Measurements from ENCODE around the gene PKLR. TPM values are rescaled to one million over a fixed set of nuclear protein-coding genes. Genes with fewer than 3 reads are reported as not detected.
A peak's percentile ranks its signal among the peaks of the same experiment; 100 is the strongest.

PKLR gene
- total RNA-seq, 1 experiment from 2014 or later = not detected

GRCh38 chr1:155324037-155324716, 22.9 kb upstream of the PKLR start:
- Mint-ChIP-seq H3K4me1 (peaks cover 36 to 38% of the 10 kb centered on the region in 2 experiments), H3K27me3 (ENCODE audit: low read depth) (no peaks in the 10 kb centered on the region; the same call in none of the 2 replicates), H3K36me3 (ENCODE audit: insufficient read depth in 1 of 3, low read depth in 3 of 3) (peaks cover 3 to 39% (median 34%) of the 10 kb centered on the region in 3 experiments; a peak in 6 of 7 replicates), H3K27ac (peak overlapping the region; percentile 44 to 70 (median 59); a peak in 3 of 7 replicates), H3K4me3 (peak overlapping the region; percentile 93 to 96), H3K9me3 (no peaks in the 10 kb centered on the region)
- DNase-seq = peak; percentile 95
- H3K9ac ChIP-seq (ENCODE audit: extremely low read depth, insufficient read length, low read length) = peak overlapping the region; percentile 39
- H3K18ac ChIP-seq (ENCODE audit: insufficient read length, low read depth, low read length) = peak overlapping the region; percentile 33
- no peak overlapping the region for H3K27ac ChIP-seq (ENCODE audit: insufficient read length, low read depth, low read length)
- H3K9me3 ChIP-seq (ENCODE audit: control insufficient read depth, low read depth, low read length) = no peaks in the 10 kb centered on the region
- no peak overlapping the region for H2BK5ac ChIP-seq (ENCODE audit: insufficient read length, low read length)
- no peak overlapping the region for H2AFZ ChIP-seq (ENCODE audit: low read length)
- H4K91ac ChIP-seq (ENCODE audit: insufficient read length, low read depth, low read length) = no peak overlapping the region
- H2BK20ac ChIP-seq (ENCODE audit: low read depth, low read length, poor library complexity, severe bottlenecking) = no peak overlapping the region
- no peak overlapping the region for H2BK120ac ChIP-seq (ENCODE audit: low read depth, low read length, poor library complexity, severe bottlenecking)
- no peak overlapping the region for H2BK12ac ChIP-seq (ENCODE audit: insufficient read length, low read depth, low read length)
- no peaks in the 10 kb centered on the region for H4K20me1 ChIP-seq (ENCODE audit: control insufficient read depth, insufficient read depth, insufficient read length)
- no peak overlapping the region for H3T11ph ChIP-seq (ENCODE audit: low read length)
- no peak overlapping the region for H4K8ac ChIP-seq (replicated peaks; ENCODE audit: insufficient read length, low read depth, low read length)
- peak overlapping the region; percentile 68 for H3K4me2 ChIP-seq (ENCODE audit: insufficient read depth, insufficient read length, low read length)
- no peak overlapping the region; the same call in 1 of the 2 replicates for H3K14ac ChIP-seq (ENCODE audit: insufficient read depth, low read length)
- H3K23me2 ChIP-seq (ENCODE audit: insufficient read length, low read depth, low read length, poor library complexity, severe bottlenecking) = peaks cover 31% of the 10 kb centered on the region
- no peak overlapping the region for H2AK5ac ChIP-seq (ENCODE audit: insufficient read length, low read length)
- peaks cover 2% of the 10 kb centered on the region; the same call in 1 of the 2 replicates for H3K4me1 ChIP-seq (ENCODE audit: insufficient read depth, low read length)
- H3K27me3 ChIP-seq (ENCODE audit: insufficient read depth, low read length) = no peaks in the 10 kb centered on the region
- H4K5ac ChIP-seq (ENCODE audit: insufficient read length, low read depth, low read length) = no peak overlapping the region
- no peaks in the 10 kb centered on the region for H3K79me1 ChIP-seq (ENCODE audit: insufficient read depth, low read depth, low read length, poor library complexity, severe bottlenecking)
- no peak for TF ChIP-seq CTCF (conservative IDR thresholded peaks at IDR 0.05)
- H3K56ac ChIP-seq (ENCODE audit: insufficient read length, low read depth, low read length) = no peak overlapping the region
- no CpG with 5 or more reads among the region's 44 CpGs for WGBS (ENCODE audit: extremely low coverage, insufficient read length, low lambda C conversion rate)
- no peak overlapping the region for H3K4ac ChIP-seq (ENCODE audit: low read depth, low read length)
- no peak overlapping the region for H2BK15ac ChIP-seq (ENCODE audit: low read depth, low read length)
- H3K79me2 ChIP-seq (ENCODE audit: insufficient read depth, low read length) = no peaks in the 10 kb centered on the region
- no peak overlapping the region for H3K23ac ChIP-seq (ENCODE audit: insufficient read length, low read depth, low read length)
